ENCODE measurements around the gene NUDT9.
"Not testable (repeated sequence)": the region's sequence is repeated elsewhere in the genome, so short reads cannot be mapped to it uniquely, and the experiment has no call there.

The NUDT9 gene

GRCh38 chr4:87409420-87409939, 12.9 kb upstream of the NUDT9 start:
- DNase-seq (ENCODE audit: low read depth) = no peak

DNA sequence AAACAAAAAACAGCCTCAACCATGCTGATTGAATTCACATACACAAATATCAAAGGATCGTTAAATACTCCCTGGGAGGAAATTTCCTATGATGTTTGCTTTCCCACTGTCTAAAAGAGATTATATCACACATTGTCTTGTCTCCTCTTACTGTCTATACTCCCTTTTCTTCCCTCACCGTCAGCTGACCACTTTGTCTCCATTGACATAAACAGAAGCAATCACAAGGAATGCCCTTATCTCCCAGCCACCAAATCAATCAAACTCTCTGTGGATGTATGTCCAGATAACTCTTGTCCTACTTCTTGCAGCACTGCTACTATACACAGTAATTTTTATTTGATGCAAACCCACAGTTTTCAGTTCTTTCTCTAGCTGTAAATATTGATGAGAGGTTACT, 12.2 kb upstream of the NUDT9 start:
- DNase-seq (ENCODE audit: low read depth) = no peak

DNA sequence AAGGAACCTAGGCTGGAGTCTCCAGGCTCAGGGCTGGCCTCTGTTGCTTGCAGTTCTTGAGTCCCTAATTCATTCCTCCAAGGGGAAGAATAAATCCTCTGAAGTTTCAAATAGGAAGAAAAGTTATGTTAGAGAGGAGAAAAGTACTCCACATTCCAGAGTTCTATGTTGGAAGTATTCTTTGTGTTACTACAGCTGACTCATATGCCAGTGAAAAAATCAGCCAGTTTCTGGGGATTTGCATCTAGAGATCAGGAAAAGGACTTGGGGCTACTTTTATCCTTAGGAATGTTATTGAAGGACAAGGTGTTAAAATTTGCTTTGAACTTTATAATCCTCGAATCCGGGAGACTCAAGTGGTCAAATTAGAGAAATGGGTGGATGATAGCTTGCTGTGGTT, 11.7 kb upstream of the NUDT9 start:
- DNase-seq (ENCODE audit: low read depth) = no peak

GRCh38 chr4:87414816-87415215, 7.6 kb upstream of the NUDT9 start:
- DNase-seq (ENCODE audit: low read depth) = no peak

DNA sequence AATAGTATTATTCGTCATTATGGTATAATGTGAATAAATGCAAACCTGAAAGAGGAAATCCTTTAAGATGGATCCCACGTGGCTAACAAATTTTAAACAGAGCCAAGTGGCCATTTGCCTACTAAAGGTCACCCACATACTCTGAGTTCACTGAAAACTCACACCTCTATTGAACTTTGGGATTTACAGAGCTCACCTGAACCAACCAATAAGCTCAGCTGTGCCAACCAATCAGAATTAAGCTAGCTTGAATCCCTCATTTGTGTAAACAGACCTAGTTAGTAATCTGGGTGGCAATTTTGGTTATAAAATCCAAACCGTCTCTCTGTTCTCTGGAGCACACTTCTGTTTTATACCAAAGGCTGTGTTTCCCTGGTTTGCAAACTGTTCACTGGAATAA, 5.4 kb upstream of the NUDT9 start:
- no peak for DNase-seq (ENCODE audit: low read depth)

DNA sequence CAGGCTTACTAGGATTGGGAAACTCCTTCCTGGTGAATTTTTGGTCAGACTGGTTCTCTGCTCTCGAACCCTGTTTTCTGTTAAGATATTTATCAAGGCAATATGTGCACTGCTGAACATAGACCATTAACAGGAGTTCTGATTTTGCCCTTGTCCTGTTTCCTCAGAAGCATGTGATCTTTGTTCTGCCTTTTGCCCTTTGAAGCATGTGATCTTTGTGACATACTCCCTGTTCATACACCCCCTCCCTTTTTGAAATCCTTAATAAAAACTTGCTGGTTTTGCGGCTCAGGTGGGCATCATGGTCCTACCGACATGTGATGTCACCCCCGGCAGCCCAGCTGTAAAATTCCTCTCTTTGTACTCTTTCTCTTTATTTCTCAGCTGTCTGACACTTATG, 4.0 kb upstream of the NUDT9 start:
- not testable (repeated sequence) for DNase-seq (ENCODE audit: low read depth)

DNA sequence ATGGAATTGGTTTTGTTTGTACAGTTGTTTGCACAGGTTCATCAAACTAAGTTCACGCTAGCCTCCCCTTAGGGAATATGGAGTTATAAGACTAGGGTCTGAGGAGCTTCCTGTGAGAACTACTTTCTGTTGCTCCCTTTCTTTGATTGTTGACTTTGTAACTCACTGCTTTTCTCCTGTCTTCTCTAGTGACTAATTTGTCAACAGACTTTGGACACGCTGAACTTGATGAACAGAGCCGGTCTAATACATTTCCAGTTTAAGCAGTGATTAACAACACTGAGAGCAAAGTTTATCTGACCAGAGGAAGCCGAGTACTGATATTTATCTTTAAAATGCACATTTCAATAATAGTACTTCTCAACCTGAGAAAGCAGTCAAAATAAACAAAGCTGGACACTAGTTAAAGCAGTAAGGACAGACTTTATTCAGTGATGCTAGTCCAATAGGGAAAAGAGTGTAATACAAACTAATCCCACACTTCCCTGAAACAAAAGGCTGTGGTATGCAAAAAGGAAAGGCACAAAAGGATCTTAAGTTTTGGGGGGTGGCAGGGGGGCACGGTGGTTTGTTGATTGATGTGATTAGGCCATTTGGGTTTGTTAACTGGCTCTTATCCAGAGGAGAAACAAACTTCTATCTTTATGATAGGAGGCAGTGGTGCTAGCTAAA, 2.7 kb upstream of the NUDT9 start:
- DNase-seq (ENCODE audit: low read depth) = no peak

- DNase-seq (ENCODE audit: low read depth) = no peak
Observed at GRCh38 chr4:87420276-87420830, 2.0 kb upstream of the NUDT9 start.

- no peak for DNase-seq (ENCODE audit: low read depth)
Observed at GRCh38 chr4:87423317-87424098, 1.1 kb downstream of the NUDT9 start.

GRCh38 chr4:87424099-87424543, 1.7 kb downstream of the NUDT9 start:
- not testable (repeated sequence) for DNase-seq (ENCODE audit: low read depth)

GRCh38 chr4:87425711-87426110, 3.3 kb downstream of the NUDT9 start:
- DNase-seq (ENCODE audit: low read depth) = no peak

DNA sequence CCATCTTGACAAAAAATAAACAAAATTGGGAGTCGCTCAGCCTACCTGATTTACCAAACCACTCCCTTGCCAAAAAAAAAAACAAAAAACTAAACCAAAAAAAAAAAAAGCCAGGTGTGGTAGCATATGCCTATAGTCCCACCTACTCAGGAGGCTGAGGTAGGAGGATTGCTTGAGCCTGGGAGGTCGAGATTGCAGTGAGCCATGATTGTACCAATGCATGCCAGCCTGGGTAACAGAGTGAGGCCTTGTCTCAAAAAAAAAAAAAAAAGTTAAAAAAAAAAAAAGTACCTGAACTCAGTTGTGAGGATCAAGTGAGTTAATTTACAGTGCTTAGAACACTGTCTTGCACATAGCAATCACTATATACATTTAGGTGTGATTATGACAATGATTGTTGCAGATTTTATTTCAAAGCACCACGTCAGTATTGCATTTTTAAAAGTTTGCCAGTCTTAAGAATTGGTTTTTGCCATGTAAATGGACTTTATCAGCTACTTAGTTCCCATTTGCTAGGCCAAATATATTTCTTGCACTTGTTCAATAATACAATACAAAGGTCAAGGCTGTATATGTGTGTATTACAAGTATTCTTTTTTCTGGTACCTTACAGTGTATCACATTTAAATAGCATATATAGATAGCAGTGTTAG, 4.6 kb downstream of the NUDT9 start:
- no peak for DNase-seq (ENCODE audit: low read depth)

DNA sequence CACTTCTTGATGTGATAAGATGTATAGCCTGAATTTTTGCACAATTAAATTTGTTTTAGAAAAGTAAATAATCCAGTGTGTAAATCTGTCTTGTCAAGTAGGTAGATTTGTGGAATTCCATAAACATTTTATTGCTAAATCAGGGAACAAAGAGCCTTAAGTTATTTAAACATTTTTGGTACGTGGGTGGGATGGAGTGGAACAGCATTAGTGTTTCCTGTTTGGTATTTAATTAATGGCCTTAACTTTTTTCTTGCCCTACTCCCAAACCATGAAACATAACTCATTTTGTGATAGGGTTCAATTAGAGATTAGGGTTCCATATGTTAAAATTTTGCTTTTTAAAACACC, 5.1 kb downstream of the NUDT9 start:
- no peak for DNase-seq (ENCODE audit: low read depth)

- DNase-seq (ENCODE audit: low read depth) = no peak
Observed at GRCh38 chr4:87428979-87429378, 6.6 kb downstream of the NUDT9 start.

GRCh38 chr4:87430038-87430437, 7.7 kb downstream of the NUDT9 start:
- no peak for DNase-seq (ENCODE audit: low read depth)

GRCh38 chr4:87433342-87433741, 11.0 kb downstream of the NUDT9 start:
- DNase-seq (ENCODE audit: low read depth) = no peak

DNA sequence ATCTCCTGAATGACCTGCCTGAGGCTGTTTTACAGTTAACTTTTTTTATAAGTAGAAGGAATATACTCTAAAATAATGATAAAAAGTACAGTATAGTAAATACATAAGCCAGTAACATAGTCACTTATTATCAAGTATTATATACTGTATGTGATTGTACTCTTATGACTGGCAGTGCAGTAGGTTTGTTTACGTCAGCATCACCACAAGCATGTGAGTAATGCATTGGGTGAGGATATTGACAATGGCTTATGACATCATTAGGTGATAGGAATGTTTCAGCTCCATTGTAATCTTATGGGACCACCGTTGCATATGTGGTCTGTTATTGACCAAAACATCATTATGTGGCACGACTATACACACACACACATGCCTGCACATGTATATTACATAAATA, 20.5 kb downstream of the NUDT9 start:
- no peak for DNase-seq (ENCODE audit: low read depth)

DNA sequence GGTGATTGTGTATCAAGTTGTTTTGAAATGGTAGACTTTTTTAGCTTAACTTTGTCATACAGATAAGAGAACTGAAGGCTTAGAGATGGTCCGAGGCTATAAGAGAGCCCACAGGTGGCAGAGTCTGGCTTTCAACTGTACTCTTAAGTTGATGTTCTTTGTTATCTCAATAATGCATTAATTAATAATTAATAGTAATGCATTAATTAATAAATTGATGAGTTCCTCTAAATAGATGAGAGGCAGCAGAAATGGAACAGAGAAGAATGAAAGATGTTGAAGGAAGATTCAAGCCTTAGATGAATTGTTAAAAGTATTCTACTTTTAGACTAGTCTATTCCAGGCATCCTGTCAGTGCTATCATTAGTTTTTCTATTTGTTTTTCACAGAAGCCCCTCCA, 22.4 kb downstream of the NUDT9 start:
- no peak for DNase-seq (ENCODE audit: low read depth)

GRCh38 chr4:87445964-87446363, 23.6 kb downstream of the NUDT9 start:
- no peak for DNase-seq (ENCODE audit: low read depth)

GRCh38 chr4:87446375-87446774, 24.0 kb downstream of the NUDT9 start:
- DNase-seq (ENCODE audit: low read depth) = not testable (repeated sequence)

DNA sequence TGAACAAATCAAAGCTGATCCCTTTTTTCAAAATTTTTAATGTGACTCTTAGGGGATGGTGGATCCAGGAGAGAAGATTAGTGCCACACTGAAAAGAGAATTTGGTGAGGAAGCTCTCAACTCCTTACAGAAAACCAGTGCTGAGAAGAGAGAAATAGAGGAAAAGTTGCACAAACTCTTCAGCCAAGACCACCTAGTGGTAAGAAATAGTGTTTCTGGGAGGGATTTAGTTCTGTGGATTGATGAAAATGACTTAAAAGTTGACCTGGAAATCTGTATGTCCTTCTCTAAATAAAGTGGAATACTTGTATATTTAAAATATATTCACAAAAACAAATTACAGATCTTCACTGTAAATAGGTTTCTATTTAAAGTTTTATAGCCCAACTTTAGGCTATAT, 29.2 kb downstream of the NUDT9 start:
- no peak for DNase-seq (ENCODE audit: low read depth)

DNA sequence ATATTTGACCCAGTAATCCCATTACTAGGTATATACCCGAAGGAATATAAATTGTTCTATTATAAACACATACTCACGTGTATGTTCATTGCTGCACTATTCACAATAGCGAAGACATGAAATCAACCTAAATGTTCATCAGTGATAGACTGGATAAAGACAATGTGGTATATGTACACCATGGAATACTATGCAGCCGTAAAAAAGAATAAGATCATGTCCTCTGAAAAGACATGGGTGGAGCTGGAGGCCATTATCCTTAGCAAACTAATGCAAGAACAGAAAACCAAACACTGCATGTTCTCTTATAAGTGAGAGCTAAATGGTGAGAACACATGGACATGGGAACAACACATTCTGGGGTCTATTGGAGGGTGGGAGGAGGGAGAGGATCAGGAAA, 36.5 kb downstream of the NUDT9 start:
- no peak for DNase-seq (ENCODE audit: low read depth)

DNA sequence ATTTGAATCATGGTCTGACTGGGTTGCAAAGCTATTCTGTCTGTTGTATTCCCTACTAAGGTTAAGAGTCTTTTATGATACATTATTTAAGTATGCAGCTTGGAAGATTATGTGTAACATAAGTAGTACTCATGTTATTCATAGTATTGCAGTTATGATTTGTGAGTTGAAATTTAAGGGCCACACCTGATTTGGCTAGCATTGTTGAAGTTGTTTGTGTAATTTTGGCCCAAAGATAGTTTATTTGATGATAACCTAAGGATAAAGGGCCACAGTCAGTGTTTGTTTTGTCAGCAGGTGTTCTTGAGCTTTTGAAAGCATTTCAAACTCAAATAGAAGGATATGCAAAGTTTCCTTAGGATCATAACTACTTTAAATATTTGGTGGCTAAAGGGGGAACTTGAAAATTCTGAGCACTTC, 38.9 kb downstream of the NUDT9 start:
- DNase-seq (ENCODE audit: low read depth) = no peak

Measured in stimulated activated CD4-positive, alpha-beta T cell treated with anti-CD3 and anti-CD28 coated beads, Interleukin-2, amount 100 ng/mL, for 4 hours (primary cell).